A673 (cell line): ENCODE data around the gene GLIPR1.

Experiments
- EZH2 ChIP-seq: fragments of 200-600 bp; sonication (generic); IDR thresholded peaks from 2 replicates; pipeline ENCODE4 v1.6.1; 2017; ENCODE audit warnings: borderline replicate concordance, low read depth, mild to moderate bottlenecking, mixed read lengths, antibody characterized with exemption, low read length; ENCODE audit not compliant: poor library complexity, severe bottlenecking
- TF ChIP-seq, protein P1 (sequence below): fragments of 300-800, 200-600 bp; sonication (generic); conservative IDR thresholded peaks from 2 replicates; pipeline ENCODE4 v1.5.1; 2017; ENCODE audit warnings: low read depth, mild to moderate bottlenecking, antibody characterized with exemption, low read length, moderate library complexity, mixed read lengths

DNA sequence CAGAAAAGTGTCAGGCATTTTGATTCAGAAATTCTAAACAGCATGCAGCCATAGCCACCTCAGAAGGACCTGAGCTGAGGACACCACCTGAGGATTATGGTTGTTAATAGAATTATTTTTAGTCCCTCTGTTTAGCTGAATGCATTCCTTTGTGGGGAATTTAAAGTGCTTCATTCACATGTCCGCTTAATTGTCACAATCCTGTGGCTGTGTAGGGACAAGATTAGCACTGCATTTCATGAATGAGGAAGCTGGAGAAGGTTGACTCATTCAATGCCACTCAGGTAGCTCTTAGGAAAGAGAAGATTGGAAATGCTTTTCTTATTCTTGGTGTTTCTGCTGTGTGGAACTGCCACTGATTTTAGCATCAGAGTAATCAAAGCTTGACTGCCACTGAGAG, 72.8 kb downstream of the GLIPR1 start:
- no peak for TF ChIP-seq EZH2
- TF ChIP-seq, protein P1, sequence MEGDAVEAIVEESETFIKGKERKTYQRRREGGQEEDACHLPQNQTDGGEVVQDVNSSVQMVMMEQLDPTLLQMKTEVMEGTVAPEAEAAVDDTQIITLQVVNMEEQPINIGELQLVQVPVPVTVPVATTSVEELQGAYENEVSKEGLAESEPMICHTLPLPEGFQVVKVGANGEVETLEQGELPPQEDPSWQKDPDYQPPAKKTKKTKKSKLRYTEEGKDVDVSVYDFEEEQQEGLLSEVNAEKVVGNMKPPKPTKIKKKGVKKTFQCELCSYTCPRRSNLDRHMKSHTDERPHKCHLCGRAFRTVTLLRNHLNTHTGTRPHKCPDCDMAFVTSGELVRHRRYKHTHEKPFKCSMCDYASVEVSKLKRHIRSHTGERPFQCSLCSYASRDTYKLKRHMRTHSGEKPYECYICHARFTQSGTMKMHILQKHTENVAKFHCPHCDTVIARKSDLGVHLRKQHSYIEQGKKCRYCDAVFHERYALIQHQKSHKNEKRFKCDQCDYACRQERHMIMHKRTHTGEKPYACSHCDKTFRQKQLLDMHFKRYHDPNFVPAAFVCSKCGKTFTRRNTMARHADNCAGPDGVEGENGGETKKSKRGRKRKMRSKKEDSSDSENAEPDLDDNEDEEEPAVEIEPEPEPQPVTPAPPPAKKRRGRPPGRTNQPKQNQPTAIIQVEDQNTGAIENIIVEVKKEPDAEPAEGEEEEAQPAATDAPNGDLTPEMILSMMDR, result no peak
